Vagina (tissue), 2 donors: ENCODE results near the gene MSANTD1. TPM values are rescaled to one million over a fixed set of nuclear protein-coding genes. Genes with fewer than 3 reads are reported as not detected.

Source experiments
- DNase-seq, 2 donors: peaks; one replicate each; pipeline ENCODE4 v3.0.0-alpha.2; 2017; ENCODE audit errors: extremely low spot score in 2 of 2
- H3K27ac ChIP-seq: fragments of 200-600 bp; sonication (generic); one replicate; pipeline ENCODE4 v1.5.1; 2019
- H3K27me3 ChIP-seq: fragments of 200-600 bp; sonication (generic); one replicate; pipeline ENCODE4 v1.5.1; 2019
- H3K36me3 ChIP-seq, 2 donors: fragments of 200-600 bp; sonication (generic); one replicate each; pipeline ENCODE4 v1.5.1; 2017 to 2019
- H3K4me1 ChIP-seq: fragments of 200-600 bp; sonication (generic); one replicate; pipeline ENCODE4 v1.5.1; 2019
- H3K4me3 ChIP-seq, 2 donors: fragments of 200-600 bp; sonication (generic); 1 replicate in 1 of 2; 2 replicates in 1 of 2; pipeline ENCODE4 v1.5.1; 2016 to 2019
- H3K9me3 ChIP-seq: fragments of 200-600 bp; sonication (generic); one replicate; pipeline ENCODE4 v1.5.1; 2019
- POLR2A ChIP-seq, 2 donors: fragments of 450-650 bp; IDR thresholded peaks; one replicate each; pipeline ENCODE4 v1.6.1; 2017; ENCODE audit warnings: antibody characterized with exemption in 2 of 2, mild to moderate bottlenecking in 2 of 2, moderate library complexity in 2 of 2
- POLR2AphosphoS5 ChIP-seq, 2 donors: sonication (generic); formaldehyde crosslinking; IDR thresholded peaks; one replicate each; pipeline ENCODE4 v1.9.0; 2017; ENCODE audit warnings: antibody characterized with exemption in 2 of 2, mild to moderate bottlenecking in 2 of 2, low read depth in 1 of 2; ENCODE audit not compliant: insufficient read depth in 1 of 2
- intact Hi-C: fragments of 100-400 bp; cut with DNase I; formaldehyde crosslinking; loops from one replicate; pipeline ENCODE4 v1.15.1; 2023
- total RNA-seq: library from RNA; depleted of rRNA; stranded (reverse); fragments of >200 nt; gene quantifications from one replicate; pipeline ENCODE4 v1.2.3, GENCODE V29; 2016
- TF ChIP-seq, protein P1 (sequence below), 3 experiments: fragments of 450-650 bp in 2 of 3; fragments of 200-600 bp in 1 of 3; sonication (generic) in 1 of 3; IDR thresholded peaks; one replicate each; pipeline ENCODE4 v1.5.1; 2017 to 2019; ENCODE audit warnings: antibody characterized with exemption in 3 of 3, mild to moderate bottlenecking in 2 of 3, moderate library complexity in 2 of 3

MSANTD1 gene
- total RNA-seq, result 0.49 TPM

GRCh38 chr4:3248811-3249661 is at the start of gene MSANTD1:
Gene MSANTD1 (plus strand): TSS chr4:3249159. CDS start chr4:3249223, 64 bp downstream.
- DNase-seq, result no peak
- Histone ChIP-seq H3K27ac (no peak within 1 kb of the TSS), H3K4me3 (no peak within 1 kb of the TSS), H3K9me3 (no peaks in the 10 kb centered on the region), H3K36me3 (no peaks in the 10 kb centered on the region), H3K4me1 (no peaks in the 10 kb centered on the region), H3K27me3 (no peaks in the 10 kb centered on the region)
- intact Hi-C loops, result no loop called here
- no peak for TF ChIP-seq POLR2AphosphoS5 (IDR thresholded peaks at IDR 0.05; ENCODE audit: insufficient read depth in 1 of 2, low read depth in 1 of 2)
- TF ChIP-seq POLR2A (IDR thresholded peaks at IDR 0.05), result no peak
- TF ChIP-seq, protein P1, sequence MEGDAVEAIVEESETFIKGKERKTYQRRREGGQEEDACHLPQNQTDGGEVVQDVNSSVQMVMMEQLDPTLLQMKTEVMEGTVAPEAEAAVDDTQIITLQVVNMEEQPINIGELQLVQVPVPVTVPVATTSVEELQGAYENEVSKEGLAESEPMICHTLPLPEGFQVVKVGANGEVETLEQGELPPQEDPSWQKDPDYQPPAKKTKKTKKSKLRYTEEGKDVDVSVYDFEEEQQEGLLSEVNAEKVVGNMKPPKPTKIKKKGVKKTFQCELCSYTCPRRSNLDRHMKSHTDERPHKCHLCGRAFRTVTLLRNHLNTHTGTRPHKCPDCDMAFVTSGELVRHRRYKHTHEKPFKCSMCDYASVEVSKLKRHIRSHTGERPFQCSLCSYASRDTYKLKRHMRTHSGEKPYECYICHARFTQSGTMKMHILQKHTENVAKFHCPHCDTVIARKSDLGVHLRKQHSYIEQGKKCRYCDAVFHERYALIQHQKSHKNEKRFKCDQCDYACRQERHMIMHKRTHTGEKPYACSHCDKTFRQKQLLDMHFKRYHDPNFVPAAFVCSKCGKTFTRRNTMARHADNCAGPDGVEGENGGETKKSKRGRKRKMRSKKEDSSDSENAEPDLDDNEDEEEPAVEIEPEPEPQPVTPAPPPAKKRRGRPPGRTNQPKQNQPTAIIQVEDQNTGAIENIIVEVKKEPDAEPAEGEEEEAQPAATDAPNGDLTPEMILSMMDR (IDR thresholded peaks at IDR 0.05), result no peak

DNA sequence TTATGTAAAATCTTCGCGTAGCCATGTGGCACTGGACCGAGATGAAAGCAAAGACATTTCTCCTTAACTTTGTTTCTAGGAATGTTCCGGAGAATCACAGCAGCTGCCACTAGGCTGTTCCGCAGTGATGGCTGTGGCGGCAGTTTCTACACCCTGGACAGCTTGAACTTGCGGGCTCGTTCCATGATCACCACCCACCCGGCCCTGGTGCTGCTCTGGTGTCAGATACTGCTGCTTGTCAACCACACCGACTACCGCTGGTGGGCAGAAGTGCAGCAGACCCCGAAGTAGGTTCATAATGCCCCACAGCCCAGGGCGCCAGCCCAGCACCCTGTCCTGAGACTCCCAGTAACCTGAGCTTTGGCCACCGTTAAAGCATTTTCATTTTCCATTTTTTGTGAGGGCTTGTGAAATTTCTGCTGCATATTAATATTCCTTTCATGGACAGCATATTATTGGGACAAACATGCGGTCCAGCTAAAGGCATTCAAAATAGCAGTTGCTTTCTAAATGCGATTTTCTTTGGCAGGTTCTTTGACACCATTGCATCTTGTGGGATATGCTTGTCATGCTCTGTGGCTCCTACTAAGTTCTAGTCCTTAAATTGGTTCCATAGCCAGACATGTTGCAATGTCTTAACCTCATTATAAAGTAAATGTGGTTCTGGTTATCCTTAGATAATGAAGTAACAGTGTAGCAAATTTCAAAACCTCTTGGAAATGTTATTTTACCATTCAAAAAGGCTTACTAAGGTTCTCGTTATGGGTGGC is 49.1 kb upstream of the MSANTD1 start:
- no peak overlapping the region for H3K4me3 ChIP-seq
- peaks cover 35% of the 10 kb centered on the region for H3K4me1 ChIP-seq
- TF ChIP-seq POLR2AphosphoS5 (IDR thresholded peaks at IDR 0.05; ENCODE audit: insufficient read depth in 1 of 2, low read depth in 1 of 2), result peak; percentile 25 to 31
- TF ChIP-seq, protein P1 (IDR thresholded peaks at IDR 0.05), result no peak
- TF ChIP-seq POLR2A (IDR thresholded peaks at IDR 0.05), result no peak
- peaks cover 0 to 22% of the 10 kb centered on the region in 2 donors for H3K36me3 ChIP-seq
- peak overlapping the region; percentile 62 for H3K27ac ChIP-seq
- intact Hi-C loops, result loop anchor here (10.0 kb wide), 1 partner anchor 95 kb away; the partner anchor contains the start of gene RGS12
- DNase-seq, result no peak
- no peaks in the 10 kb centered on the region for H3K9me3 ChIP-seq
- H3K27me3 ChIP-seq, result no peaks in the 10 kb centered on the region

DNA sequence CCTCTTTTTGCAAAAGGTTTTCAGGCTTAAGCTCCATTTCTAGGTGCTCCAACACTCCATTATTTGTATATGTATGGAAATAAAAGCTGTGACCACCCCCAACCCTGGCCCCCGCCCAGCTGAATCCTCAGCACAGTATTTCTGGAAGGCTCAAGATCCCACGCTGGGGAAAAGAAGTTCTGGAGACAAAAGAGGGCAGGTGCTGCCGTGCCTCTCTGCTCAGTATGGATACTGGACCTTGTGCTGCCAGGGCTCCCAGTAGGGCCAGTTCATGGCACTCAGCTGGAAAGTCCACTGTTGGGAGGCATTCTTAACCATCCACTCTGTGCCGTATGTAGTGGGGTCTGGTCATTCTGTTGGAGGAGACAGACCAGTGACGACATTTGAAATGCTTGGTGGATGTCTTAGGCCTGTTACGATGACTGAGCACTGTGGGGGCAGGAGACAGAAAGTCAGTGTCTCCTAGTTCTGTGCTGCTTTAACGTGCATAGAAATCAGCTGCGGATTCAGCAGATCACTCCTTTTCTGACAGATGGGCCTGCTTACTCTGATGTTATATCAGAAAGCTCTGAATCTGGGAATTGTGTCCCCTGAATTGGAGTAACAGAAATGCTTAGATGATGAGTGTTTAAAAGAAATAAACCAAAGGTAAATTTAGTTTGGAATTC is 48.4 kb upstream of the MSANTD1 start:
- H3K36me3 ChIP-seq, result peaks cover 0 to 15% of the 10 kb centered on the region in 2 donors
- H3K4me3 ChIP-seq, result no peak overlapping the region
- DNase-seq, result no peak
- peaks cover 35% of the 10 kb centered on the region for H3K4me1 ChIP-seq
- no peaks in the 10 kb centered on the region for H3K9me3 ChIP-seq
- intact Hi-C loops, result loop anchor here (10.0 kb wide), 1 partner anchor 94 kb away; the partner anchor contains the start of gene RGS12
- no peaks in the 10 kb centered on the region for H3K27me3 ChIP-seq
- TF ChIP-seq, protein P1 (IDR thresholded peaks at IDR 0.05), result no peak
- TF ChIP-seq POLR2AphosphoS5 (IDR thresholded peaks at IDR 0.05; ENCODE audit: insufficient read depth in 1 of 2, low read depth in 1 of 2) (no peak), POLR2A (IDR thresholded peaks at IDR 0.05) (no peak)
- H3K27ac ChIP-seq, result peak overlapping the region; percentile 62

- no peak for DNase-seq
- no peak for TF ChIP-seq POLR2AphosphoS5 (IDR thresholded peaks at IDR 0.05; ENCODE audit: insufficient read depth in 1 of 2, low read depth in 1 of 2)
- H3K4me1 ChIP-seq, result peaks cover 35% of the 10 kb centered on the region
- intact Hi-C loops, result loop anchor here (10.0 kb wide), 1 partner anchor 93 kb away; the partner anchor contains the start of gene RGS12
- H3K4me3 ChIP-seq, result no peak overlapping the region
- no peaks in the 10 kb centered on the region for H3K27me3 ChIP-seq
- peaks cover 0 to 11% of the 10 kb centered on the region in 2 donors for H3K36me3 ChIP-seq
- peak overlapping the region; percentile 51 for H3K27ac ChIP-seq
- no peaks in the 10 kb centered on the region for H3K9me3 ChIP-seq
These were observed 46.9 kb upstream of the MSANTD1 start for GRCh38 chr4:3201718-3202702.
